NCI-H1436 treated with DMSO at 0.1 percent for 48 hours (cell line): Measurements from ENCODE around the gene MRGPRF.

ENCODE experiments used
- DNase-seq: peaks from one replicate; lab custom pipeline; 2025; lab: John Stamatoyannopoulos, UW

MRGPRF gene

DNA sequence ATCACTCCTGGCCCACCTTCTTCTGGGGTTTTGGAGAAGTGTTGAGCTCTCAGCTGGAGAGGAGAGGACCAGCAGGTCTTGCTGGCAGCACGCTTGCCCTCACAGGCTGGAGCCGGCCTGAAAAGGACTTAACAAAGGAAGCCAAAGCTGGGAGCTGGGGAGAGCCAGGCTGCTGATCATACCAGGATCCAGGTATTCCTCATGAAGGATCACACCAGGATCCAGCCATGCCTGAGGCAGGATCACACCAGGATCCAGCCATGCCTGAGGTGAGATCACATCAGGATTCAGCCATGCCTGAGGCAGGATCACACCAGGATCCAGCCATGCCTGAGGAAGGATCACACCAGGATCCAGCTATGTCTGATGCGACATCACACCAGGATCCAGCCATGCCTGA is 49.3 kb downstream of the MRGPRF start:
- no peak for DNase-seq

DNA sequence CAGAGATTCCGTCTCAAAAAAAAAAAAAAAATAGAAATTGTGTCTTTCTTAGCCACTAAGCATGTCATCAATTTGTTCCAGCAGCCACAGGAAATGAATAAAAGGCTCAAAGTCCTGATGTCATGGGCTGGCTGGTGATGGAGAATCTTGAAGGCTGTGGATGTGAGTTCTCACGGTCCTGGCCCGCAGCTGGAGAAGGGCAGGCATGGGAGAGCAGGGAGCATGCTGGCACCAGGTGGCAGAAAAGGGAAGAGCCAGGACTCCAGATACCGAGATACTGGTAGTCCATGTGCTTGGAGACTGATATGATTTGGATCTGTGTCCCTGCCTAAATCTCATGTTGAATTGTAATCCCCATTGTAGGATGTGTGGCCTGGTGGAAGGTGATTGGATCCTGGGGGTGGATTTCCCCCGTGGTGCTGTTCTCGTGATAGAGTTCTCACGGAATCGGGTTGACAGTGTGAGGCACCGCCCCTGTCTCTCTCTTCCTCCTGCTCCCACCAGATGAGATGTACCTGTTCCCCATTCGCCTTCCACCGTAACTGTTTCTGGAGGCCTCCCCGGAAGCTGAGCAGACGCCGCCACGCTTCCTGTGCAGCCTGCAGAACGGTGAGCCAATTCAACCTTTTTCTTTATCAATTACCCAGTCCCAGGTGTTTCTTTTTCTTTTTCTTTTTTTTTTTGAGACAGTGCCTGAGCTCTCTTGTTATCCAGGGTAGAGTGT is 50.4 kb downstream of the MRGPRF start:
- DNase-seq: no peak

DNA sequence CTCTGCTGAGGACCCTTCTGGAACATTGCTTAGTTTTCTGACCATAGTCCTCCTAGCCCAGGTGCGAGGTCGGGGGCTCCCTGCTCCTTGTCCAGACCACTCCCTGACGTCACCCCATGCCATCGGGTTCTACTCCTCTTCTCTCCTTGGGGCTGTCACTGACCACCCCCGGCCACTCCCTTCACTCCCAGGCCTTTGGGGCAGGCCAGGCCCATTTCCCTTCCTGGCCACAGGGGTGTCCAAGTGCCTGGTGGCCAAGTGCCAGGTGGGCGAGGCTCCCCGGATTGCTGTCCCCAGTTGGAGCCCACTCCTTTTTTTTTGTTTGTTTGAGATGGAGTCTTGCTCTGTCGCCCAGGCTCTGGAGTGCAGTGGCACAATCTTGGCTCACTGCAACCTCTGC is 51.8 kb downstream of the MRGPRF start:
- DNase-seq: no peak

DNA sequence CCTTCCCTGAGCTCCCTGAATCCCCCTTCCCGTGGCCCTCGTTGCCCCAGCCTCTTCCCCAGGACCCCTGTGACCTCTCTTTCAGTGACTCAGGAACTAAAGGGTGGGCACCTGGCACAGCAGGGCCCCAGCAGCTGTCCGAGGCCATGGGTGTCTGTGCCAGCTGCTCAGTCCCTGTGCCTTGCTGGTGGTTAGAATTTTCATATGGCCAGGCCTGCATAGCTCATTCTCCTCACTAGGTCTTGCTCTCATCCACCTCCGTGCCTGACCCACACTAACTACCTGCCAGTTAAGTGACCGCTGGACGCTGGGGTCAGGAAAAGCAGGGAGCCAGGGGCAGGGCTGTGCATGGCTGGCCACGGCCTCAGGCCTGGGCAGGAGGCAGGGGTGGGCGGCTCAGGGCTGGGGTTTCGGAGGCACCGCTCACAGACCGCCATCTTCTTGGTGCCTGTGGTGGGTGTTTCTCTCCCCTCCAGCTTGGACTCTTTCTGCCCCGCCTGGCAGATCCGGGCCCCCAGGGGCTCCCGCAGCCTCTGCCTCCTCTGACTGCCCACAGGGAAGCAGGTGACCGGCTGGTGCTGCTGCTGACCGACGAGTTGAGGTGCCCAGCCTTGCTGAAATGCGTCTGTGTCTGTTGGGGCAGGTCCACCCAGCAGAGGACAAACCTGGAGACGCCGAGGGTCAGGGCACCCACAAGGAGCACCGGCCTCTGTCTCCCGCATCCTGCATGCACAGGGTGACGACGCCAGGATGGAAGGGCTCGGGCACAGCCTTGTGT is 52.6 kb downstream of the MRGPRF start:
- DNase-seq: no peak

DNA sequence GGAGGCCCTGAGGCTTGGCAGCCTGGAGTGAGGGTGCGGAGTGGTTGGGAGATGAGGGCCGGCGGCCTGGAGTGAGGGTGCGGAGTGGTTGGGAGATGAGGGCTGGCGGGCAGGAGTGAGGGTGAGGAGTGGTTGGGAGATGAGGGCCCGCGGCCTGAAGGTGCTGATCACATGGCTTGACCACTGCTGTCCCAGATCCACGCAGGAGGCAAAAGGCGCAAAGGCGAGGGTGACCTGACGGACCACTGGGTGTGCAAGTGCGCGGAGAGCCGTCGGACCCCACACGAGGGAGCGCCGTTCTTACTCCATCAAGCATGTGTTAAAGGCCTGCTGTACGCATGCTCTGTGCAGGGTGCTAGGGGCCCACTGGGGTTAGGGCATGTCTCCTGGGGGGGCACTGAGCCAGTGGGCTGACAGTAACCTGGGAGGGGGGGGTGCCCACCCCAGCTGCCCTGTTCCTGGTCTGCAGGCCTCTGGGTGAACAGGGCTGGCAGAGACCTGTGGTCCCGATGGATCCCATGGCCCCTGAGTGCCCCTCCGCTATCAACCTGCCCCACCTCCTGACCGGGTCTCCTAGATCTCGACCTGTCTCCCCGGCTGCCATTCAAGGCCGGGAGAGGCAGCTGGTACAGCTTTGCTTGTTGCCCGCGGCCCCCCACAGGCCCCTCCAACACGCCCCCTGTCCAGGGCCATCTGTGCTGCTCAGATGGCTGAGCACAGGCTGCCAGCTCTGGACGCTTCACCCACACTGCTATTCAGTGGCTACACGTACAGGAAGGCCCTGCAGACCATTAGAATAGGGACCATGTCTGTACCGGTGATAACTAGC is 53.4 kb downstream of the MRGPRF start:
- no peak for DNase-seq

DNA sequence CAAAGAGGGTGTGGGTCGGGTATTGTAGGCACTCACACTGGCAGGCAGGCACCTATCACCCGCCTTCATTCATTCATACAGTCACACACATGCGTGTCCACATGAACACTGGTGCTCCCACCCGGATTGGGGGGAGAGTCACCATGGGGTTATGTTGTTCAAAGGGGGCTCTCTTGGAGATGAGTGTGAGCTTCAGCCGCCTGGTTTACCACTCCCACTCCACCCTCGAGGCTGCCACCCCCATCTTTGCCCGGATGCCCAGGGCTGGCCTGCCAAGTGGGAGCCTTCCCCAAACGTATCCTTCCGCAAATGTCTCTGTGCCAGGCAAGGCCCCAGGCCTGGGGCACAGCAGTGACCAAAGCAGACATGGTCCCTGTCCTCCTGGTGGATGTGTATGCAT is 54.8 kb downstream of the MRGPRF start:
- no peak for DNase-seq

DNA sequence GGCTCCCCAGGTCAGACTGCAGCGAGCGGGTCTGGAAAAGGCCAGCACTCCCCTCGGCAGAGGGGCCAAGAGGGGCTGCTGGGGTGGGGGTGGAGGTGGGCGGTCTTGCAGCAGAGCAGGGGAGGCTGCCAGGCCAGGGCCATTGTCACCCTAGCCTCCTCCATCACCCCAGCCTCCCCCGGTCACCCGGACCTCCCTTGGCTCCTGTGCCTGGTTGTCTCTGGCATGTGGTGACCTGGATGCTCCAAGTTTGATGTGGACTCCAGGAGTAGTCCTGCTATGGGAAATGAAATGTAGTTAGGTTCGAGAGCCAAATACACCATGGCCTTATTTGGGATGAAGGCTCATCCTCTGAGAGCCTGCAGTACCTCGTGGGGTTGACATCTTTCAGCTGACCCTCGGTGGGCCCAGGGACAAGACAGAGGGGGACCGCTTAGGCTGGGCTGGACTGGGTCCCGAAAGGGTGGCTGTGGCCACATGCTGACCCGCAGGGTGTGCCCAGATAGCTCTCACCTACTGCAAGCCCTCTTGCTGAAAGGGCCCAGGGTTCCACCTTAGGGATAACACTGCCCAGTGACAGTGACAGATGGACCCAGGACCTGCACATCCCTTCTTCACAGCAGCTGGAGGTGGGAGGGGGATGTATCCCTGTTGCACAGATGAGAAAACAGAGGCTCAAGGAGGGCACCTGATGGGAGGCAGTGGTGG is 56.3 kb downstream of the MRGPRF start:
- DNase-seq: no peak

DNA sequence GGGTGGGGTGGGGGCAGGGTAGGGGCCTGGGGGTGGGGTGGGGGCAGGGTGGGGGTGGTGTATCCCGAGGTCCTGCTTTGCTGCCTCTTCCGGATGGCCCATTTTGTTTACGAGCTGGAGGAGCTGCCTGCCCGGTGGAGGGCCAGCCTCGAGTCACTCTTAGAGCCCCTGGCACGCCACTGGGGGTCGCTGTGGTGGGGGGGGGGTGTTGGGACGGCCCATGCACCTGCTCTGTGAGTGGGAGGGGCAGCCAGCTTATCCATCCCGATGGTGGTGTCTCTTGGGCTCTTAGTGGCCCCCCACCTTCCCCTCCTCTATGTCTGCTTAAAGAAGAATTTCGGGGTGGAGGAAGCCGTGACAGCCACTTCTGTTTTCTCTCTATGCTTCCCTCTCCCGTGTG is 56.9 kb downstream of the MRGPRF start:
- DNase-seq: no peak

DNA sequence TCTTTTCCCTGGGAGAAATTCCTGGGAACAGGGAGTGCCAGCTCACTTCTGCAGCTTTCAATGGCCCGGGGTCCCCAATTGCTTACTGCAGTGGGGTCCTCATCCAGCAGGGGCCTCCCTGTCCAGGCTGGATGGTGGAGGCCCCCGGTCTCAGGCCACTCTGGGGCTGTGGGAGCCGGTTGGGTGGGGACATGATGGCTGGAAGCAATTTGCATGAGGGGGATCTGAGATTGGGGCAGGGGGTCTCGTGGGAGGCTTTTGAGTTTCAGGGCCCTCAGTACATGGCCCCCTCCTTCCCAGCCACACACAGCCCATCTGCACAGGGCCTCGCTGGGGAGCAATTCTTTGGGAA is 57.5 kb downstream of the MRGPRF start:
- no peak for DNase-seq

DNA sequence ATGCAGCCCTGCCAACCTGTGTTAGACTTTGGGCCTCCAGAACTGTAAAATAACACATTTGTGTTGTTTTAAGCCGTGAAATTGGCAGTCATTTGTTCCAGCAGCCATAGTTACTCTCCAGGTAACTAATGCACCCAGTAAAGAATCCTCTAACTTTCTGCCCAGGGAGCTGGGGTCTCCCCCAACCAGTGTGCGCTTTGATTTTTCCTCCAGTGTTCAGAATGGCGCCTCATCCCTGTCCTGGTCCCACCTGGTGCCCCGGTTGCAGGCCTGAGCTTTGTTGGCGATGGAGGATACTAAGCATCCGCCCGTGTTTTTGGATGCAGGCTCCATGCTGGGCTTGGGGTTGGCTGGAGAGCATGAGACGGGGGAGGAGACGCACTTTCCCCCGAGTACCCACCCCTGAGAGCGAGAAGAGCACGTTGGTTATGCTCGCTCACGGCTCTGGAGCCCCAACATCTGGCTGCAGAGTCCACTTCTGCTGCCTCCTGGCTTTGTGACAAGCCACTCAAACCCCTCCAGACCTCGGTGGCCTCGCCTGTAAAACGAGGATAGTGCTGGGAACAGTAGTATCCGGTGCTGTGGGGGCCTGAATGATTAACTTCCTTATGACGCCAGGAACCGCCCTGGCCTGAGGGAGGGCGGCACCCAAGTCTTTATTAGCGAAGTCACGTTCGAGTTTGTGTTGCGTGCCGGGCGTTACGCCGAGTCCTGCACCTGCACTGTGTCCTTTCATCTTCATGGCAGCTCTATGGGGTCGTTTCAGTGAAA is 58.0 kb downstream of the MRGPRF start:
- no peak for DNase-seq
